ENCODE data around the gene GLRX2.

DNA sequence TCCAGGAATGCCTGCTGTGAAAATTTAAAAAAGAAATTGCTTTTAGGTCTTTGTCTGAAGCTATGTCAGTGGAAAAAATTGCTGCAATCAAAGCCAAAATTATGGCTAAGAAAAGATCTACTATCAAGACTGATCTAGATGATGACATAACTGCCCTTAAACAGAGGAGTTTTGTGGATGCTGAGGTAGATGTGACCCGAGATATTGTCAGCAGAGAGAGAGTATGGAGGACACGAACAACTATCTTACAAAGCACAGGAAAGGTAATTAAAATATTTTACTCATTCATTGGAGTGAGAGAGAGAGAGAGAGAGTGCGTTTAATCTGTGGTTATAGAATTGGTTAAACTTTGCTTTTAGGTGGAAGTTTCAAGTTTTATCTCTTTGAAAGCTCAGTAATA lies 36.6 kb upstream of the GLRX2 start:
- TF ChIP-seq POLR2AphosphoS5 (IDR thresholded peaks at IDR 0.05; ENCODE audit: low read depth, low read length) (no peak), POLR2A (IDR thresholded peaks at IDR 0.05; ENCODE audit: low read depth, low read length) (no peak), TAF1 (IDR thresholded peaks at IDR 0.05; ENCODE audit: borderline replicate concordance, low read depth, low read length) (no peak)
